ENCODE results near the gene SPRED2. TPM values are rescaled to one million over a fixed set of nuclear protein-coding genes. Genes with fewer than 3 reads are reported as not detected.

SPRED2 gene
- total RNA-seq, 1 donor from 2014 or later: 43.9 TPM

DNA sequence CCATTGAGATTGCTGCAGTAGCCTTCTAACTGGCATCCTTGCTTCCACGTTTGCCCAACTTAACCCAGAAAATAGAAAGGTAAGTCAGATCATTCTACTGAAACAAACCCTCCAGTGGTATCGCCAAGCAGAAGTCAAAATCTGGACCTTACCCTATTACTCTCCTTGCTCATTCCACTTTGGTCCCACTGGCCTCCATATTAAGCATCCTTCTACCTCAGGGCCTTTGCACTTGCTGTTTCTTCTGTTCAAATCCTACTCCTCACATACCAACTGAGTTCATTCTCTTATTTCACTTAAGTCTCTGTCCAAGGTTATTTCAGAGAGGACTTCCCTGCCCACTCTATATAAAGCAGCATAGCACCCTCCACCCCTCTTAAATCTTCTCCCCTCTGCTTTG is 84.5 kb downstream of the SPRED2 start:
- Histone ChIP-seq H3K27ac (no peak overlapping the region), H3K27me3 (ENCODE audit: low read depth) (no peaks in the 10 kb centered on the region), H3K36me3 (no peaks in the 10 kb centered on the region), H3K9me3 (no peaks in the 10 kb centered on the region), H3K4me1 (peaks cover 39% of the 10 kb centered on the region), H3K4me3 (no peak overlapping the region)
- TF ChIP-seq CTCF (IDR thresholded peaks at IDR 0.05): no peak
- intact Hi-C loops (cut with DNase I): no loop called here
- DNase-seq (no peak), ATAC-seq (no peak)

DNA sequence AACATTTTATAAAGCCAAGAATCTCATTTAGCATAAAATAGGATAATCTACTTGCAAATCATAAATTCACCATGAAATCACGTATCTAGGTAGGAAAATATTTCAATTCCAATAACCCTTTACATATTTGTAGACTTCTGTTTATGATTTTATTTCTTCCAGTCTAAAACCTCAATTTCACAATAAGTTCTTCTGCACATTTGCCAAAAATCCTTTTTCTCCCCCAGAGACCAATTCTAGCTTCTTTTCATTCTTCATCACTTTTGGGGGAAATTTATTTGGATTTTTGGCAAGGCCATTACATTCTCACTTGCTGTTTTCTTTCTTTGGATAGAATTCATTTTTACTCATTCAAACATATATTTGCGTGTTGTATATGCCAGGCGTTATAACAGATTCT is 86.8 kb downstream of the SPRED2 start:
- Histone ChIP-seq H3K4me1 (peaks cover 17% of the 10 kb centered on the region), H3K27me3 (ENCODE audit: low read depth) (no peaks in the 10 kb centered on the region), H3K4me3 (no peak overlapping the region), H3K36me3 (no peaks in the 10 kb centered on the region), H3K9me3 (no peaks in the 10 kb centered on the region), H3K27ac (no peak overlapping the region)
- TF ChIP-seq CTCF (IDR thresholded peaks at IDR 0.05): no peak
- intact Hi-C loops (cut with DNase I): no loop called here
- DNase-seq (no peak), ATAC-seq (no peak)

DNA sequence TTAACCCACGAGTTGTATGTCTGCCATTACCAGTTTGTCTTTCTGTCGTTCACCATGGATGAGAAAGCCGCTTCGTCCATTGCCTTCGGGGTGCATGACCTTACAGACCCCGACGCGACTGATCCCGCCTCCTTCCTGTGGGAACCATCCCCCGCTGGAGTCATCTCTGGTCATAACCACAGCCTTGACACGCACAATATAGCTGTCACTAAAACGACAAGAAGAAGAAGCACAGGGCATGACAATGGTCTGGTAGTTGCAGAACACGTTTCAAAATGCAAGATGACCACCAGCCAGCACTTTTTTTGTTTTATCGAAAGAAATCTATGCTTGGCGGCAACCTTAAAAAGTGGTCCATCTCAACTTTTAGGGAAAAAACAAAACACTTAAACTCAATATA is 87.7 kb downstream of the SPRED2 start:
- Histone ChIP-seq H3K27ac (no peak overlapping the region), H3K9me3 (no peaks in the 10 kb centered on the region), H3K4me1 (peaks cover 8% of the 10 kb centered on the region), H3K36me3 (no peaks in the 10 kb centered on the region), H3K4me3 (no peak overlapping the region), H3K27me3 (ENCODE audit: low read depth) (no peaks in the 10 kb centered on the region)
- no peak for TF ChIP-seq CTCF (IDR thresholded peaks at IDR 0.05)
- ATAC-seq (no peak), DNase-seq (no peak)
- intact Hi-C loops (cut with DNase I): no loop called here

DNA sequence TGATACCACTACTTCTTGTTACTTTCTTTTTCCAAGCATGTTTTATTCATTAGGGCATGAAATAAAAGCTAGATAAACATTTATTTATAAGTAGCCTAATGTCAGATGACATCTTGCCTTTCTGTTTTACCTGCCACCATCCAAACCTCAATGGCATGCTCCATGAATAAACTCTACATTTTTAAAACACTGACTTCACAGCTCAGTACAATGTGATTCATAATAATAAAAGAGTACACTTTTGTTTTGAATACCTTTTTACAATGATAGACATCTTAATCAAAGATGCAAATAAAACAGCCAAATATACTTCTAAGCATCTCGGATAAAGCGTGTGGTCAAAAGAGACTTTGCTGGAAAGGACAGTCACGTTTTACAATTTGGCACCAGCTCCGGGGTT is 88.2 kb downstream of the SPRED2 start:
- no peak for TF ChIP-seq CTCF (IDR thresholded peaks at IDR 0.05)

DNA sequence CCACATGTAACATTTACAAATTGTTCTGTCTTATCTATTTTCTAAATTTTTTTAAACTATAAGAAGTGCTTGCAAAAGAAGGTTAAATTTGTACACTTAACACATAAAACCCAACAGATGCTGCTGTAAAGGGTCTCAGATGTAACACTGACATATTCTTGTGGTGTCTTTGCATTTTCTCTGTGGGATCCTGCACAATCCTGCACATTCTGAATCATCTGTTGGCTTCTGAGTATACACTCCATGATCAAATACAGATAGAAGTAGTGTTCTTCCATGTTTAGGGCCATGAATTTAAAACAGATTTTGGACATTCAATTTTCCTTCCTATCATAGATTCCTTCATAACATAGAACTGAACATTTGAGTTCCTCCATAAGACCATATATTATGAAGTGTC is 89.0 kb downstream of the SPRED2 start:
- H3K27me3 ChIP-seq (ENCODE audit: low read depth): no peaks in the 10 kb centered on the region
- no peaks in the 10 kb centered on the region for H3K4me1 ChIP-seq
- TF ChIP-seq CTCF (IDR thresholded peaks at IDR 0.05): no peak
- H3K27ac ChIP-seq: no peak overlapping the region
- no peak overlapping the region for H3K4me3 ChIP-seq
- intact Hi-C loops (cut with DNase I): no loop called here
- H3K36me3 ChIP-seq: no peaks in the 10 kb centered on the region
- DNase-seq: no peak
- ATAC-seq: no peak
- H3K9me3 ChIP-seq: no peaks in the 10 kb centered on the region

More for the DNA sequence above, 88.2 kb downstream of the SPRED2 start:
- no peaks in the 10 kb centered on the region for H3K9me3 ChIP-seq
- H3K27ac ChIP-seq: no peak overlapping the region
- DNase-seq (no peak), ATAC-seq (no peak)
- H3K4me1 ChIP-seq: peaks cover 3% of the 10 kb centered on the region
- H3K36me3 ChIP-seq: no peaks in the 10 kb centered on the region
- intact Hi-C loops (cut with DNase I): no loop called here
- H3K4me3 ChIP-seq: no peak overlapping the region
- no peaks in the 10 kb centered on the region for H3K27me3 ChIP-seq (ENCODE audit: low read depth)
